IPS-18c (cell line): ENCODE data around the gene SASH1.

Experiments
- H3K4me3 ChIP-seq: 2 replicates; pipeline ENCODE4 v1.7.0; 2013; ENCODE audit warnings: low read depth, mild to moderate bottlenecking, low read length, moderate library complexity; ENCODE audit not compliant: insufficient read depth
- H3K9me3 ChIP-seq: one replicate; pipeline ENCODE4 v1.6.1; 2013; ENCODE audit warnings: mild to moderate bottlenecking, low read length, moderate library complexity; ENCODE audit not compliant: control insufficient read depth, insufficient read depth

SASH1 gene

GRCh38 chr6:148550569-148550968 is 207.9 kb downstream of the SASH1 start:
- Histone ChIP-seq H3K4me3 (no peak overlapping the region), H3K9me3 (no peaks in the 10 kb centered on the region)

GRCh38 chr6:148551226-148551625 is 208.6 kb downstream of the SASH1 start:
- Histone ChIP-seq H3K4me3 (no peak overlapping the region), H3K9me3 (no peaks in the 10 kb centered on the region)

GRCh38 chr6:148556410-148556809 is 213.8 kb downstream of the SASH1 start:
- no peak overlapping the region for H3K4me3 ChIP-seq
- H3K9me3 ChIP-seq, result no peaks in the 10 kb centered on the region

- Histone ChIP-seq H3K4me3 (no peak overlapping the region), H3K9me3 (no peaks in the 10 kb centered on the region)
Observed at GRCh38 chr6:148557796-148558321, 215.2 kb downstream of the SASH1 start.

- Histone ChIP-seq H3K4me3 (peak overlapping the region; percentile 59), H3K9me3 (no peaks in the 10 kb centered on the region)
Observed at GRCh38 chr6:148559848-148560433, 217.3 kb downstream of the SASH1 start.

GRCh38 chr6:148561629-148562028 is 219.0 kb downstream of the SASH1 start:
- H3K4me3 ChIP-seq, result no peak overlapping the region; the same call in 1 of the 2 replicates
- H3K9me3 ChIP-seq, result no peaks in the 10 kb centered on the region

- Histone ChIP-seq H3K9me3 (no peaks in the 10 kb centered on the region), H3K4me3 (no peak overlapping the region)
Observed at GRCh38 chr6:148563066-148563465, 220.4 kb downstream of the SASH1 start.

GRCh38 chr6:148564494-148565035 is 221.9 kb downstream of the SASH1 start:
- Histone ChIP-seq H3K4me3 (no peak overlapping the region), H3K9me3 (no peaks in the 10 kb centered on the region)

- H3K9me3 ChIP-seq, result no peaks in the 10 kb centered on the region
- H3K4me3 ChIP-seq, result no peak overlapping the region
Observed at GRCh38 chr6:148565321-148565926, 222.8 kb downstream of the SASH1 start.

- Histone ChIP-seq H3K4me3 (no peak overlapping the region), H3K9me3 (no peaks in the 10 kb centered on the region)
Observed at GRCh38 chr6:148565930-148566663, 223.5 kb downstream of the SASH1 start.

GRCh38 chr6:148566664-148567350 is 224.2 kb downstream of the SASH1 start:
- Histone ChIP-seq H3K4me3 (no peak overlapping the region), H3K9me3 (no peaks in the 10 kb centered on the region)

GRCh38 chr6:148570456-148570855 is 227.8 kb downstream of the SASH1 start:
- H3K4me3 ChIP-seq, result no peak overlapping the region
- no peaks in the 10 kb centered on the region for H3K9me3 ChIP-seq

GRCh38 chr6:148572676-148573335 is 230.2 kb downstream of the SASH1 start:
- no peak overlapping the region for H3K4me3 ChIP-seq
- H3K9me3 ChIP-seq, result no peaks in the 10 kb centered on the region

- no peak overlapping the region for H3K4me3 ChIP-seq
- H3K9me3 ChIP-seq, result no peaks in the 10 kb centered on the region
Observed at GRCh38 chr6:148573922-148574321, 231.3 kb downstream of the SASH1 start.

GRCh38 chr6:148577687-148578488 is 235.2 kb downstream of the SASH1 start:
- no peaks in the 10 kb centered on the region for H3K9me3 ChIP-seq
- no peak overlapping the region for H3K4me3 ChIP-seq

GRCh38 chr6:148578489-148578814 is 235.8 kb downstream of the SASH1 start:
- Histone ChIP-seq H3K4me3 (no peak overlapping the region), H3K9me3 (no peaks in the 10 kb centered on the region)
